Measurements from ENCODE around the gene SLC7A5.
A peak's percentile ranks its signal among the peaks of the same experiment; 100 is the strongest.

The SLC7A5 gene

GRCh38 chr16:87845213-87845612 is 24.1 kb downstream of the SLC7A5 start:
- no peak for DNase-seq

- DNase-seq = no peak
Measured at GRCh38 chr16:87844809-87845208, 24.5 kb downstream of the SLC7A5 start.

GRCh38 chr16:87844120-87844733 is 25.1 kb downstream of the SLC7A5 start:
- no peak for DNase-seq

- DNase-seq = no peak
Measured at GRCh38 chr16:87843678-87844105, 25.6 kb downstream of the SLC7A5 start.

GRCh38 chr16:87842209-87842869 is 27.0 kb downstream of the SLC7A5 start:
- no peak for DNase-seq

- no peak for DNase-seq
Measured at GRCh38 chr16:87841340-87842208, 27.7 kb downstream of the SLC7A5 start.

GRCh38 chr16:87840271-87840978 is 28.9 kb downstream of the SLC7A5 start:
- DNase-seq = no peak

- DNase-seq = no peak
Measured at GRCh38 chr16:87839542-87840270, 29.6 kb downstream of the SLC7A5 start.

- no peak for DNase-seq
Measured at GRCh38 chr16:87838643-87839541, 30.4 kb downstream of the SLC7A5 start.

- DNase-seq = no peak
Measured at GRCh38 chr16:87837627-87838289, 31.5 kb downstream of the SLC7A5 start.

GRCh38 chr16:87836844-87837581 is 32.3 kb downstream of the SLC7A5 start:
- DNase-seq = peak; percentile 1 to 11

GRCh38 chr16:87836346-87836843 is 32.9 kb downstream of the SLC7A5 start:
- no peak for DNase-seq

GRCh38 chr16:87835882-87836331 is 33.4 kb downstream of the SLC7A5 start:
- DNase-seq = no peak

- no peak for DNase-seq
Measured at GRCh38 chr16:87834668-87835473, 34.4 kb downstream of the SLC7A5 start.

- no peak for DNase-seq
Measured at GRCh38 chr16:87834005-87834667, 35.2 kb downstream of the SLC7A5 start.

GRCh38 chr16:87833548-87833947 is 35.8 kb downstream of the SLC7A5 start:
- DNase-seq = no peak

- DNase-seq = peak; percentile 69 to 74
Measured at GRCh38 chr16:87832741-87833502, 36.4 kb downstream of the SLC7A5 start.
